Measurements from ENCODE around the gene KLF15.

KLF15 gene

DNA sequence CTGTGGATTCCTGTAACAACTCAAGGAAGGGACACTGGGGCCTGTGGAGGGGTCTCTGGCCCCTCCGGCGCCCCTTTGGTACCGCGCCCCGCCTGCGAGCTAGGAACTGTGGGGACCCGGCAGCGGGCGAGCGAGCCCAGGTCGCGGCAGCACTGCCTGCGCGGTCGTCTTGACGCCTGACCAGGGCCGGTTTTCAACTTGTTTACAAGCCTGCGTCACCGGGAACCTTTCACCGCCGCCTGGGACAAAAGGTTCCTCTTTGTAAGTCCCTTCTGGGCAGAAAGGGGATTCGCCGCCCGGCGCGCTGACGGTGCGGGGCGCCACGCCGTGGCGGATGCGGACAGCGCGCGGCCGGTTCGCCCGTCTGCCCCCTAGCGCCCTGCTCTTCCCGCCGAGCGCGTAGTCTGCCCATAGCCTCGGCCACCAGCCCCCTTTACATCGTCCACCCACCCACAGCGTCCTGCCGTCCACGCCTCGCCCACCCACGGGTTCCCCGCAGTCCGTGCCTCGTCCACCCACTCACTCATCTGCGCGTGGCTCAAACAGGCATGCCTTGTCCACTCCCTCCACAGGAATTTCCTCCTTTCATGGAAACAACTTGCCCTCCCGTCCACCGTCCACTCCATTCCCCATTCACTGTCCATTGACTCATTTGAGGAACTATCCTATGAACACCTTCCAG lies 32.0 kb upstream of the KLF15 start:
- DNase-seq = no peak

DNA sequence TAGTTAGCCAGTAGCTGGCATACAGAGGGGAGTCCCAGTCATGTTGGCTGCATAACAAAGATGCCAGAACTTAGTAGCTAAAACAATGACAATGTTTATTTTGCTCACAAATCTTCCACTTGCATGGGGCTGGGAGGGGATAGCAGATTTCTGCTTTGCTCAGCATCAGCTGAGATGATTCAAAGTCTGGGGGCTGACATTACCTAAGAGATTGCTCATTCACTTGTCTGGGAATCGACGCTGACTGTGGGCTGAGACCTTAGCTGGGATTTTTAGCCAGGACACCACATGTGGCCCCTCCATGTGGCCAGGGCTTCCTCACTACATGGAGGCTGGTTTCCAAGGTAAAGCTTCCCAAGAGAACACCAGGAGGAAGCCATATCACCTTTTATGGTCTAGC lies 24.8 kb upstream of the KLF15 start:
- no peak for DNase-seq

DNA sequence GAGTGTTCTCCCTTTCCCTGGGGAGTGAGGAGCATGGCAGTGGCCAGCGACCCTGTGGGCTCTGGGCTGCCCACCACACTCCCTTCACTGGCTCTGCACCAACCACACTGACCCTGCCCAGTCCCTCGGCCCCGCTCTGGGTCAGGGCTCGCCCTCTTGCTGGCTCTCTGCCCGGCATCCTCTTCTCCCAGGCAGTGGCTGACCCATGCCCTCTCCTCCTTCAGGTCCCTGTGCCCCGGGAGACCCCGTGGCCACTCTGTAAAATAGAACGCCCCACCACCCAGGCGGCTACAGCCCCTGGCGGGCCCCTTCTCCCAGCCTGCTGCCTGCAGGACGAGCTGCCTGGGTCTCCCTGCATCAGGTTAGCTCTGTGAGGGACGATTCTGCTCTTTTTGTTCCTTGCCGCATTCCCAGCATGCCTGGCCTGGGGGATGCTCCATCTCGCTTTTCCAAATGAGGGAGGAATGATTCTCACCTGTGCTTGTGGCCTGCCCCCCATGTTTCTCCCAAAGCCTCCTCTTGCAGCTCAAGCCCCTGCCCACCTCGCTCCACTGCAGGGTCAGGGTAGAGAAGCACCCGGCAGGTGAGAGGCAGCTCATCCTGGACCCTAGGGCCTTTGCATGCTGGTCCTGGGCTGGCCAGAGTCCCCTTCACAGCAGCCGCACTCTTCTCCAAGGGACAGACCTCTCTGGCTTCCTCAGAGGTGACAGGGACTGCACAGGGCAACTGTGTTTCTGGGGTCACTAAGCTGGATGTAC lies 23.0 kb upstream of the KLF15 start:
- no peak for DNase-seq

DNA sequence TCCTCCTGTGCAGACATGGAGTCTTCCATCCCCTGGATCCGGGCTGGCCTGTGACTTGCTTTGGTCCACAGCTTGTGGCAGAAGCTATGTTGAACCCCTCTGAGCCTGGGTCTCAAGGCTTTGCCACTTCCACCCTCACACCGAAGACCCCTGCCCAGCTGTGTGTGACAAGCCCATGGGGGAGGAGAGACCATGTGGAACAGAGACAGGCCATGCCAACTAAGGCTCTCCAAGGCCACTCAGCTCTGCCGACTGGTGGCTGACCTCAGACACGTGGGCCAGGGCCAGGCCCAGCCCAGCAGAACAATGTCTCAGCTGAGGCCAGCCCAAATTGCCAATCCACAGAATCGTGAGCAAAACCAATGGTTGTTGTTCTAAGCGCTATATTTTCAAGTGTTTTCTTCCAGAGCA lies 21.1 kb upstream of the KLF15 start:
- no peak for DNase-seq

DNA sequence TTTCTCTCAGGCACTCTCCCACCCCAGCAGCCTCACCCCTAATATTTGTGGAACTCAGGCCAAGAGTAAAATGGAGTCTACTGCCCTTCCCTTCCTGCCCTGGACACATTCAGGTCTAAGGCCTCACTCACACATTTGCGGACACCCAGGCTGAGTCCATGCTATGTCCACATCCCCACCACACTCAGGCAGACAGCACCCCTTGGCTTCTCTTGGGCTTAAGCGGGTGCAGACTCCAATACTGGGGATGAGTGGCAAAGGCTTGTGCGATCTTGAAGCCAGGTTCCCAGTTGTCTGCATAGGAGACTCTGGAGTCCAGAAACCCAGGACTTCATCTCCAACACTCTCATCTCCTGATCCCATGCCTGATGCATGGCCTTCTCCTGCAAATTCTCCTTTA lies 20.0 kb upstream of the KLF15 start:
- no peak for DNase-seq

DNA sequence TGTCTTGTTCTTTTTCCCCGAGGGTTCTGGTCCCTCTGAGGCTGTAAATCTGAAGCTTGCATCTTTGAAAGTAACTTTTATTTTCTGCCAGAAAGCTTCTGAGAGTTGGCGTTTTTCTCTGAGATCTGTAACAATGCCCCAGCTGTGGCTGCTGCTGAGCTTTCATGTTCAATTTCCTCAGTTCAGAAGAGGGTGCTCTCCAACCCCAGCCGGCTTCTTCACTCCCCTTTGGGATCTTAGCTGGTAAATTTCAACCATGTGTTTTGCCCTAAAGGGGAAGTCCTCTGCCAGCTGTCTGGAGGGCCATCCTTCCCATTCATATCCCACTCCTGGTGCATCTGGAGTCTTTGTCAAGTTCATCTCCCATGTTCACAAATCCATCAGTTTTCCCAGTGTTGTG lies 19.2 kb upstream of the KLF15 start:
- DNase-seq = no peak

DNA sequence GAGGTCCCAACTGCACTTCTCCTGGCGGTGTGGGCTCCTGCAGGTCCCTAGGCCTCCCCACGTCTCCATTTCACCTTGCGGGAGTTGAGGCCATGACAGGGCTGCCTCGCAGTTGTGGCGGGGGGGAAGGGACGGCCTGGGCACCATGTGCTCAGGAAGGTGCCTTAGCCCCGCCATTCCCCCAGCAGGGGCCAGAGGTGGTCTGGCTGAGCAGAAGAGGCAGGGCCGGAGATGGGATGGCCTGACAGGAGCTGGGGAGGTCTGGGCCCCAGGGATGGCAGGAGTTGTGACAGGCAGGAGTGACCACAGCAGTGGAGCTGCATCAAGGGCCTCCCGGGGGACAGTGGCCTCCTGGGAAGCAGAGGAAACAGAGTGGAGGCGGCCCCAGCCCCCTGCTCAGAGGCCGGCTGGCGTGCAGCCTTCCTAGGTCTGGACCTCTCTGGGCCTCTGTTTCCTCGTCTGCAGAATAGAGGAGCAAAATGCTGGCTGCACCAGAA lies 18.7 kb upstream of the KLF15 start:
- DNase-seq = no peak

DNA sequence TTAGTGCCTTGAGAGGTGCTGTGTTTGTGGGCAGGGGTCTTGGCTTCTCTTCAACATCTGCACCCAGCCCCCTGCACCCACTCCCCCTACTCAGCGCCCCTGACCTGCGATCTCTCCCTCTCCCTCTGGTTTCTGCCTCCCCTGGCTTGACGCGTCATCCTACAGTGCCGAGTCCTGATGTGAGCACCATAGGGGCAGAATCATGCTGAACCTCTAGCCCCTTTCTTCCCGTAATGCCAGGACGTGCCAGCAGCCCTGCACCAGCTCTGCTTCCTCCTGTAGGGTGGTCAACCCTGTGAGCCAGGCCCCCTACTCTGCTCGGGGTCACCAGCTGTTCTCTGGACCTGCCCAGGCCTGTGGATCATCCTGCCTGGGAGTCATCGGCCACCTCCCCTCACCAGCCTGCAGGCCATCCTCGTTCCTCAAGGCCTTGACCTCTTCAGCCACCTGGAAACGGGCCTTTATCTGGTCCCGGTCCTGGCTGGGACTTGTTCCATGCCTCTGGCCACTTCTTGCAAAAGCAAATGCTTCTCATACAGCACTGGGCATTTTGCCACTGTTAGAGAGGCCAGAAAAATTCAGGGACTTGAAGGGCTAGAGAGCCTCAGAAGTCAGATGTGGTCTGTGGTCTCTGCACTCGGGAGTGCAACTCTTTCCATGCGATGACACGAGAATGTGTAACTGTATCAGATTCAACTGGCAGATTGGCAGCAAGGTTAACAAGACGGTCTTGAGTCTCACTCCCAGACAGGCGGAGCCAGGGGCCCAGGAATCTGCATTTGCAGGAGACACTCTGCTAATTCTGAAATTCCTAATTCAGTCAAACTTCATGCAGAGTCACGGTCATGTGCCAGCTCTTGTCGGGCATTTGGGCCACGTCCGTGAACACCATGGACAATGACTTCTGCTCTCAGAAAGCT lies 16.7 kb upstream of the KLF15 start:
- DNase-seq = no peak

DNA sequence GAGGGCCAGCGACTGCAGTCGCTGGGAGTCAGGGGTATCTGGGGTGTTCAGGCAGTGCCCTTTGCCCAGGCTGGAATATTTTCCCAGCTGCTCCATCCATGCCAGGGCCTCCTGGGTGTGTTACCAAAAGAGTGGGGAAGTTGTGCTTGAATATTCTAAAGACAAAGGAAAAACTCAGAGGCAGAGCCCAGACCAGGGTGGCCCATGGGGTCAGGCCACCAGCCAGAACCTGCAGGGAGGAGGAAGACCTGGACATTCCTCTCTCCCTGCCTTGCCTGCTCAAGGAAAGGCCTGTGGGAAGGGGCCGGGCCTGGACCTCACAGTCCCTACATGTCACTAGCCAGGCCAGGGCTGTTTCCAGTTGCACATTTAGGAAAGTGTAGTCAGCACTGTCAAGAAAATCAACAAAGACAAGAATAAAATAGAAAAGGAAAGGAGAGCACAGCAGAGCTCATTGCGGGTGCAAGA lies 16.0 kb upstream of the KLF15 start:
- no peak for DNase-seq

DNA sequence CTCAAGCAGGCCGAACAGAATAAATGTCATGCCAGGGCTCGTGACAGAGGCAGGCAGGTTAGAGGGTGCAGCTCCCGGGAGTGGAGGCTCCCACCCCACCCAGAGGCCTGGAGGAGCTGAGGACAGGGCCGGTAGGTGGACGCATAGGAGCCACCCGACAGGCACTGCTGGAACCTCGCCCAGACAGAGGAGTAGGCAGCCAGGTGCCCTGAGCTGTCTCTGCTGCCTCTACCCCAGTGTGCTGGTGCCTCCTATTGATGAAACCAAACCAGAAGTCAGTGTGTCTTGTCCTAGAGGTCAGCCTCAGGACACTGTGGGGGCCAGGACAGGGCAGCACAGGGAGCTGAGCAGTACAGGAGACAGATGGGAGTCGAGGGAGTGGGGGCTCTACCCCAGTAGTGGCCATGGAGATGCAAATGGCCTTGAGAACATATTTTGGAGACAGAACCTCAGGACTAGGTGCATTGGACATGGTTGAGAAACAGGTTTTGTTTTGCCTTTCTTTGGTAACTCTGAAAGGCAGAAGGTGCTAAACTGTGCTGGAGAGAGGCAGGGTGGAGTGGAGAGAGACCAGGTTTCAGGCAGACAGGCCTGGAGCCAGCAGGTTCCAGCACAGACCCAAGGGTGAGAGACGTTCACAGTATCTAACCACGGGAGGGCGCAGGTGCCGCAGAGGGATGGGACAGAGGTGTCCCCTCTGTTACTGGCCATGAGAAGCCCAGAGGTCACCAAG lies 15.4 kb upstream of the KLF15 start:
- DNase-seq = no peak

DNA sequence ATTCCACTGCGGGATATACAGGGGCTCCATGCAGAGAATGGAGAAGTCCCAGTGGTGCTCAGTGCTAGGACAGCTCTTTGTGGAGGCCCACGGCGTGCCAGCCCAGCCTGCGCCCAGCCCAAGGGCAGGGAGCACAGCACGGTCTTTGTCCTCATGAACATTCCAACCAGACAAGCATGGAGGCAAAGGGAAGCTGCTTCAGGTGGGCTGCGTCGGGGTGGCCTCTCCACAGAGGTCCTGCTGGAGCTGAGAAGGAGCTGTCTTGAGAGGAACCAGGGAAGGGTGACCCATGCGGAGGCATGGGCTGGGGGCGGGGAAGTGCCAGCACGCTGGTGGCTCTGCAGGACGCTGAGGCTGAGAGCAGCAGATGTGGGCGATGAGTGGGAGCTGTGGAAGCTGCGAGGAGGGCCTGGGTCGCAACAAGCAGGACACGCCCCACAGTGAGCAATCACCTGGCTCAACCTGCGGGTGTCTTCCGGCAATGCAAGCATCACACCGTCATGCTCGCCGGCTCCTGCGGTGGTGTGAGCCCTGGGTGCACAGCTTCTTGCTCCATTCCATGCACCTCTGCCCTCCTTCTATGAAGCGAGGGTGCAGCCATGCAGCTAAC lies 14.0 kb upstream of the KLF15 start:
- DNase-seq = no peak

DNA sequence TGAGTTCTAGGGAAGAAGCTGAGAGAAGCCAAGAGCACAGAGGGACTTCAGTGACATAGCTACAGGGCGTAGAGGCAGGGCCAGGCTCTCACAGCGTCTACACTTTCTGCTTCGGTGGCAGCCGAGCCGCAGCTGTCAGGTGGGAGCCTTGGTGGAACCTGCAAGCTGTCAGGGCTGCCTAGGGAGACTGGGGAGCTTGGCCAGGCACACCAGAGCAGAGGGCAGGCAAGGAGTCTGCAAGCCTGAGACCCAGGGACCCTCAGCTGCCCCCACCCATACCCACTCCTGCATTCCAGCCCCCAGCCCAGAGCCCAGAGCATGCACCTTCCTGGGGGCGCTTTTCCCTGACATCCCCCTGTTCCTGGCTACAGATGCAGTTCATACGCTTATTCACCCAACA lies 13.4 kb upstream of the KLF15 start:
- DNase-seq = no peak

DNA sequence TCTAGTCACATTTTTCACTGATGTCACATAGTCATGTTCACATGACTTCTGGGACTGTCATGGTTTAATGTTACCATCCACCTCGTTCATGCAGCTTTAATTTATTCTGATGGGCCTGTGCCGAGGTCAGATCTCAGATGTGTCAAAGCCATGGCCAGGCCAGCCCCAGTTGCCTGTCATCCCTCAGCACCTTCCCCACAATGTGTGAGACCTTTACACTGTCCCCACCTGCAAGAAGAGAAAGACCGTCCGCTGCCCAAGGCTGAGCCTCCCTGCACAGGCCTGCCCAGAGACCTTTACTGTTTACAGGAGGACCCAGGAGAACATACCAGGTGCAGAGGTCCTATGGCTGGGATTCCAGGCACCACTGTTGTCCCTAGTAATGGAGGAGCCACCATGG lies 12.8 kb upstream of the KLF15 start:
- no peak for DNase-seq

DNA sequence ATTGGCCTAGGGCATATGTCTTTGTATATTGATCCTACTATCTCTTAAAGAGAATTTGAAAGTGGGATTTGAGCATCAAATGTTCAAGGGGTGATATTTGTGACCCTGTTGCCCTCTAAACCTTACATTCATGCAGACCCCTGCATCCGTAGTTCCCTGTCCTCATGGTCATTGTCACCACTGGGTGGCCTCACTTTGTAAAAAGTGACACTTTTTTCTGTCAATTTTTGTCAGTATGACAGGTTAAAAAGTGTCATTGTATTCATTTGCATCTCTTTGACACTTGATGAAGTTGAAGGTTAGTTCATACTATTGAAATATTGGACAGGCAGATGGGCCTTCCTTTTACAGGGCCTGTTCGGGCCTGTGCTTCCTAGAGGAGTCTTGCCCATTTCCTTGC lies 12.3 kb upstream of the KLF15 start:
- DNase-seq = no peak

DNA sequence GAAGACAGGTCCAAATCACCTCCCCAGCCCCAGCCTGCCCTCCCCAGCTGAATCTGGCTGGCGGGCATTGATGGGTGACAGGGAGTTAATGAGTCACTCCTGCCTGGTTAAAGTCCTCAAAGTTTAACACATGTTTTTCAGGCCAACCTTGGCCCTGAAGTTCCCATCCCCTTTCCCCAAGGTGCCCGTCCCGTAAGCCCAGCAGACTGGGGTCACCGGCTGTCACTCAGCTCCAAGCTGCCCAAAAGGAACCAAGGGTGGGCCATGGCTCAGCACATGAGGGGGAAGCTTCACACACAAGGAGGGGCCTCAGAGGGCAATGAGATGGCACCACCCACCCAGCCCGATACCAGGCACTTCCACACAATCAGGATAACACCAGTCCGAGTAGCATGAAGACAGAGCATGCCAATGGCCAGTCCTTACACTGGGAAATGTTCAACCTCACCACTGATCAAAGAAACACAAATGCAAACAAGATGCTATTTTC lies 10.2 kb upstream of the KLF15 start:
- no peak for DNase-seq

DNA sequence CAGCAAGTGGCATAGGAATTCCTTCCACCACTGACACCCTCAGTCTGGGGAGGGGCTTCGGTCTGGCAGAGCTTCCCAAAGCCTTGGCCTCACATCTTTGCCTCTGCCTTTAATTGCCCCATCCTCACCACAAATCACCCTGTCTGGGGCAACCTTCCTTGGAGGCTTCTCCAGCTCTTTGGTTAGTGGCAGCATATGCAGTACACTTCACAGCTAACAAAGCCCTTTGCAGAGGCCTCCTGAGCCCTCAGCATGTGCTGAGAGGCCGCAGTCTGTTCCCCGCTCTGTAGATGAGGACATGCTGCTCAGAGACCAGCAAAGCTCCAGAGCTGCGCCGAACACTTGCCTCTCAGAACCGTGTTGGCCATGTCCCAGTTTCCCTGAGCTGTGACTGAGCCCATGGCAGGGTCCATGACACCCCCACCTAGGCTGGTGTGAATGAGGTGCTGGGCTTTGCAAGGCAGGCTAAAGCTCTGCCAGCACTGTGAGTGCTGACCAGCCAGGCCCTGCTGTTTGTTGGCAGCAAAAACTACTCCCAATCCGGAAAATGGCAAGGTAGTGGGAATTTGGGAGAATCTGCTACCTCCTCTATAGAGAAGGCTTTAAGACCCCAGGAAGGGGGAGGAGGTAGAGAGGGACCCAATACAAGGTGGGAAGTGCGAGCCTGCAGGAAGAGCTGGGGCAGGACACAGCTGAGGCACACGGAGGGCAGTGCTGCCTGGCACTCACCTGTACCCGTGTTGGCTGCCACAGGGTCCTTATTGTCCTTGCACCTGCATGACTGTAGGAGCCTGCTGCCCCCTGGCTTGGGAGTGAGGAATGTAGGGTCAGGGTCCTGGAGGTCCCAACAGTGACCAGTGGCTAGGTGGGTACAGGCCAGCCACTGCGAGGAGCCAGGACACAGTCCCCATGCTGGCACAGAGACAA lies 8.4 kb upstream of the KLF15 start:
- no peak for DNase-seq

DNA sequence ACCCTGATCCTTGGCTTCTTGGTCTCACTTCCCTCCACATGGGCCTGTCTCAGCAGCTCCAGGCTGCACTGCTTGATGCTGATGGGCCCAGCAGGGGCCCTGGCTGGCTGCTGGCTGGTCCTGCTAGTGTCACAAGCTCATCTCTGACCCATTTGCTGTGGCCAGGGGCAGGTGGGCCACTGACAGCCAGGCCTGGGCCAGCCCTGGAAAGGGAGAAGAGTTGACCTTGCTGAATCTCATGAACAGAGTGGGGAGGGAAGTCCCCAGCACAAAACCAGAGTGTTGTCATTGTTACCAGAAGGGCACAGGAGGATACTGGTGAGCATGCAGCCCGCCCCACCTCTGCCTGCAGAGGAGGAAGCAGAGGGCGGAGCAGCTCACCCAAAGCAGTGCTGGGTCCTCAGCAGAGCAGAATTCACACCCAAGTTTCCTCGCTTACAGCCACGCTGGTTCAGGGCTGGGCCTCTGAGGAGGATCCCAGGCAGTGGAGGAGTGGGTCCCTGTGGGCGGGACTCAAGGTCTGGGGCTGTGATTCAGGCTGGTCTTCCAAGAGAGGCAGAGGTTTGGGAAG lies 7.6 kb upstream of the KLF15 start:
- no peak for DNase-seq

DNA sequence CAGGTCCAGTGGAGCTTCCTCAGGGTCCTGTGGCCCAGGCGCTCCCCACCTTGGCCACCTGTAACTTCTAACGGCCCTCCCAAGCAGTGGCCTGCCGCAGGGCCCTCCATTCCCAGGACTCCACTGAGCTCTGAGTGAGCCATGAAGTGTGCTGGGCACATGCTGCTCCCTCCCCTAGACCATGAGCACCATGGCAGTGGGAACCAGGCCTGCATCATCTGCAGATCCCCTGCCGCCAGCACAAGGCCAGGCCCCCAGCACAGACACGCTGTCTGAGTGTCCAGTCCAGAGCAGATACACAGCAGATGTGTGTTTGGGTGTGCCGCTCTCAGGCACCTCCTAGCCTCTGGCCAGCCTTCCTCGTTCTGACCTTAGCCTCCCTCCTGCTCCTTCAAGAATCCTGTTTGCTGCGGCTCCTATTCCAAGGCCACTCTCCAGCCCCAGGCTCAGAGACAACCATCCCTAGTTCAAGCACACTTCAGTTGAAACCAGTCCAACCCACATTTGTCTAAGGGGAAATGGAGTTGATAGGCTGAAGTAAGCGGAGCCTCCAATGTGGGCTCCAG lies 7.0 kb upstream of the KLF15 start:
- DNase-seq = no peak

DNA sequence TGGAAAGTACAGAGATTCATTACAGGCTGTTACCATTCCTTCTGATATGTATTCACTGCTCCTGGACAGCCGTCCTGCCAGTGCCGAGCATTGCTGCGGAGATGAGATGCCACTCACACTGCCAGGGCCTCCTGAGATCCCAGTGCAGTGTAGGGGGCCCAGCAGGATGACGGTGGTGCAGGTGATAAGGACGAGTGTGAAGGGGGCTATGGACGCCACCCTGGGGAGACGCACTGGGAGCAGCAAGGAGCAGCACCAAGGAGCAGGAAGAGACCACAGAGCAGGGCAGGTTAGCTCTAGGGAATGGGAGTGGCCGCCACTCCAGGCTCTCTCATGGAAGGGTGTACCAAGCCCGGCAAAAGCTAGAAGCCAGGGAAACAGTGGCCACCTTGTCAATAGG lies 4.0 kb upstream of the KLF15 start:
- no peak for DNase-seq

DNA sequence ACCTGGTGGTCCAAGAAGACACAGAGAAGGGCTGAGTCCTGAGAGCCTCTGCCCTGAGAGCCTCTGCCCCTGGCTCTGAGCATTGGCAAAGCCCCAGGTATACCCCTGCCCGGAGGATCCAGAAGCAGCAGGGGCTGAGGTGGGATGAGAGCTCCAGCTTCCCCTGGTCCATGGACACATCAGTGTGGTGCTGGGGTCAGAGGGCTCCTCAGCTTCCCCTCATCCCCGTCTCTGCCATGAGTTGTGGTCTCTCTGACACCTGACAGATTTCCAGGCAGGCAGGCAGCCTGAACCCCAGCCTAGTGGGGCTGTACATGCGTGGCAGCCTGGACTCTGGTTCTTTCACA lies 3.5 kb upstream of the KLF15 start:
- no peak for DNase-seq
